CD4-positive, alpha-beta T cell treated with Interleukin-6 for 4 hours (primary cell): ENCODE measurements around the gene MAST4.

Experiments used
- DNase-seq: peaks from one replicate; pipeline ENCODE4 v3.0.0-alpha.2; 2020; ENCODE audit warnings: mixed read lengths

MAST4 gene

DNA sequence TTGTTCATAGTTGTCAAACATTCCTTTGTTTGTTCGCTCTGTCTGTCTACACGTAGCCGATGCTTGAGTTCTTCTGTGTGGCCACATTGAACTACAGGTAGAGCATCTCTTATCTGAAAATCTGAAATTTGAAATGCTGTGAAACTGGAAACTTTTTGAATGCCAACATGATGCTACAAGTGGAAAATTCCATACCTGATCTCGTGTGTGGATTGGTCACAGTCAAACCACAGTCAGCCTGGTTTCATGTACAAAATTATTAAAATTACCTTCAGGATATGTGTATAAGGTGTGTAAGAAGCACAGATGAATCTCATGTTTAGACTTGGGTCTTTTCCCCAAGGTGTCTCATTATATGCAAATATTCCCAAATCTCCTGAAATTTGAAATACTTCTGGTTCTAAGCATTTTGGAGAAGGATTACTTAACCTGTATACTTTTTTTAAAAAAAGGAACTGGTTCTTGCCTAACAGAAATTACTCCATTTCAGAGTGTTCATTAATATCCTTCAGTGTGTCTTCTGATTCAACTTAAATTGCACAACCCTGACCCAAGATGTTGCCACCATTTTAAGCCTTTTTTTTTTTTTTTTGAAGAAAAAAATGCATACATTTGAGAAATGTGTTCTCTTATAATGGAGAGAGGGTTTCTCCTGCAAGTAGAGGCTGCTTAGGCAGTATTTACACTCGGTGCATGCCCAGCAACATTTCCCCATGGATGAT is 254.3 kb downstream of the MAST4 start:
- no peak for DNase-seq

DNA sequence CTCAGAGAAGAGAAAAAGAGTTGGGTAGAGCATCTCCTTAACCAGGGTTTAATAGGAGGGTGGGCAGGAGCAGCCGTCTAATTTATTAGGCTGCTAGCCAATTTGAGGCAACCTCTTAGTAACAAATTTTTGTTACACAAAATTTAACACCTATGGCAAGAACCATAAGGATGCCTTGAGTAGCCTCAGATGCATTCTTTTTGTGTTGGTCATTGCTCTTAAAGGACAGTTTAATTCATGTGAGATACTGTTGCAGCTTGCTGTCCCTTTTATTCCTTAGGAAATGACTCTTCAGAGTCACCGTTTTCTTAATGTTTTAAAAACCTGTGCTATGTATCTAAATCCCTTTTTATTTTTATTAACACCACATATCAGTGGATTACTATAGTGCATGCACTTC is 255.1 kb downstream of the MAST4 start:
- DNase-seq: no peak

DNA sequence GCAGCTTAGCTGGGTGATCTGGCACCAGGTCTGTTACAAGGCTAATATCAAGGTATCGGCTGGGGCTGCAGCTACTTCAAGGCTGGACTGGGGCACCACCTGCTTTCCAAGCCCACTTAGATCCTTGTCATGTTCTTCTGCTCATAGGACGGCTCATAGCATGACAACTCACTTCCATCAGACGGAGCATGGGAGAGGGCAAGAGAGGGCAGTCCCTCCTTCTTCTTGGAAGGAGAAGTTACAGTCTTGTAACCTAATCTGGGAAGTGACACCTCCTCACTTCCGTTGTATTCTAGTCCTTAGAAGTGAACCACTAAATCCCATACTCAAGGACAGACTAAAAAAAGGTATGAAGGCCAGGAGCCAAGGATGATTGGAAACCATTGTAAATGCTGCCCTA is 258.2 kb downstream of the MAST4 start:
- no peak for DNase-seq

DNA sequence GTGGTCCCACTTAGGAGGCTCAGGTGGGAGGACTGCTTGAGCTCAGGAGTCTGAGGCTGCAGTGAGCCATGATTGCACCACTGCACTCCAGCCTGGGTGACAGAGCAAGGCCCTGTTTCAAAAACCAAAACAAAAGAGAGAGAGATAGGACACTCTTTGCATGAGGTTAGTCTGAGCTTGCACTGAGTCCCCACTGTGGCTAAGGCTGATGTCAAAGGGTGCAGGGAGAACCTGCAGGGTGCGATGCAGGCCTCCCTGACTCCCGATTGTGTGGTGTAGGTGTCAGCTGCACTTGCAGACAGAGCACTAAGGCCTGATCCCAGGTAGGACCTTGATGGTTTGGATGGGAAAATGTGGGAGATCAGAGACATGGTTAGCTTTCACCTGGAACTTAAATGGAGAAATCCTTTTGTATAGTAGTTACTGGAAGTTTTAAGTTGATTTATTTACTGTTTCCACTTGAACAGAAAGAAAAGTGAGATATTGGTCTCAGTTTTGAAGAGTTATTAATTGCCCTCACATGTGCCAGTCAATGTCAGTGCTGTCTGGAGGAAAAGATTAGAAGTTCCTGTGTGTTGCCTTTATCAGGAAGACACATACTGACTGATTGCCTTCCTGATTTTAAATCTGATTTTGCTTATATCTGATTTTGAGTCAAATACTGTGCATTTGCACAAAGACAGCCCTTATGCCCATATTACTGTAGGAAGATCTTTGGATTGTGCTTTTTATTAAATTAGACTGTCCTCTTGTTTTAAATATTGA is 260.0 kb downstream of the MAST4 start:
- no peak for DNase-seq

DNA sequence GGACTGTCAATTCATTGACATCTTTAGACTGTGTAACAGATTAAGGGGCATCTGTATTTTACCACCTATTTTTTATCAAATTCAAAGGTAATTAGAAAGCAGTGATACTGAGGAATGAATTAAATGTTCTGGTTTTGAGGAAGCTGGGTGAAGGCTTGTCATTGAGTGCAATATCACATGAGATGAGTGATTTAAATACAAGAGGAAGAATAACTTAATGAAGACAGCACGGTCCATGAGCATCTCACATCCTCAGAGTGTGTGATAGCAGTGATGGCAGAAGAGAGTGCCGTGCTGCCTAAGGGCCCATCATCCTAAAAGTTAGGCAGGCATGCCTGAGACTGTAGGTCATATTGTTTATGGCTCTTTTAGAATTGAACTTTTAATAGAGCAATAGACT is 263.3 kb downstream of the MAST4 start:
- DNase-seq: no peak

- DNase-seq: no peak
Observed at GRCh38 chr5:66860199-66860975, 264.2 kb downstream of the MAST4 start.

GRCh38 chr5:66861402-66861801 is 265.2 kb downstream of the MAST4 start:
- no peak for DNase-seq

DNA sequence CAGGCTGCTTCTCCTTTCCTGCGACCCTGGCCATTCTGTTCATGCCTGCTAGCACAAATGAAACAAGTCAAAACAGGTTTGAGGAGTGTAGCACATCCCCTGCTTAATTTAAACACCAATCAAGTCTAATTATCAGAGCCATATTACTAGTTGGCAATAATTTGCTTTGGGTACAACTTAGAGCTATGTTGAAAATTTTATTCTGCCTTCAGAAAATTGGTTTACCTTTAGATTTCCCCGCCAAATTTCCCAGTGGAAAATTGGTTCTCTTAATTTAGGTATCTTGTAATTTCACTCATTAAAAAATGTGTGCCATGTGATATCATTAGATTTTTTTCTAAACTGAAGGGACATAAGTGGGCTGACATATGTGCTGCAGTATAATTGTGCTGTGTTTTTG is 265.8 kb downstream of the MAST4 start:
- DNase-seq: no peak

DNA sequence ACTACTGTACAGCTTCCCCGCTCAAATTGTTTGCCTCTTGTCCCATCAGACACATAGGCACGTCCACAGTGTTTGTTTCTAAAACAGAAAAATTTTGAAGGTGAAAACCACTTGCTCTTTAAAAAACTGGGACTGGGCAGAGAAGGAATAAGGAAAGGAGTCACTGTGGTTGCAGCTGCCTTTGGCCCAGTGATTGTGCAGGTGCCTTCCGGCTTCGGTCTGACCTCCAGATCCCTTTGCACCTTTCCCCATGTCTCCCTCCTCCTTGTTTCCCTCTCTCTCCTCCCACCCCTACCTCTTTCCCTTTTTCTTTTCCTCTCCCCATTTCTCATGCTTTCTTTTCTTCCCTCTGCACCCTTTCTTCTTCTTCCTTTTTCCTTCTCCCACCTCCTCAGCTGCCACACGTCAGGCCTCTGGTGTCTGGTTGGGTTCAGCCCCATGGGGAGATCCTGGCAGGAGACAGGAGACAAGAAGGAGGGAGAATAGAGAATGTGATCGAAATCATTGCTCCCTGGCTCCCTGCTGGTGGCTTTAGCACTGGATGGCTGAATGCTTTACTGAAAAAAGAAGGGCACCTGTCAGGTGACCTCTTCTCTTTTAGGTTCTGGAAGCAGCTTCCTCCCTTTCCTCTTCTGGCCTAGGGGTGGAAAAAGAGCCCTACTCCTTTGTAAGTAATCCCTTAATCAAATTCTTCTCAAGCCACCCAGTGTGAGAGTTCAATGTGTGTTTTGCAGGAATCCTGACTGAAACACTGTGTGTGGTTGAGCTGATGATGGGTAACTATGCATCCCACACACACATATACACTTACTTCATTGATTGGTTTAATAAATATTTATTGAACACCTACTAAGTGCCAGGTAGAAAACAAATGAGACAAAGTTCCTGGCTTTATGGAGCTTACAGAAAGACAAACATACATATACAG is 267.3 kb downstream of the MAST4 start:
- no peak for DNase-seq

DNA sequence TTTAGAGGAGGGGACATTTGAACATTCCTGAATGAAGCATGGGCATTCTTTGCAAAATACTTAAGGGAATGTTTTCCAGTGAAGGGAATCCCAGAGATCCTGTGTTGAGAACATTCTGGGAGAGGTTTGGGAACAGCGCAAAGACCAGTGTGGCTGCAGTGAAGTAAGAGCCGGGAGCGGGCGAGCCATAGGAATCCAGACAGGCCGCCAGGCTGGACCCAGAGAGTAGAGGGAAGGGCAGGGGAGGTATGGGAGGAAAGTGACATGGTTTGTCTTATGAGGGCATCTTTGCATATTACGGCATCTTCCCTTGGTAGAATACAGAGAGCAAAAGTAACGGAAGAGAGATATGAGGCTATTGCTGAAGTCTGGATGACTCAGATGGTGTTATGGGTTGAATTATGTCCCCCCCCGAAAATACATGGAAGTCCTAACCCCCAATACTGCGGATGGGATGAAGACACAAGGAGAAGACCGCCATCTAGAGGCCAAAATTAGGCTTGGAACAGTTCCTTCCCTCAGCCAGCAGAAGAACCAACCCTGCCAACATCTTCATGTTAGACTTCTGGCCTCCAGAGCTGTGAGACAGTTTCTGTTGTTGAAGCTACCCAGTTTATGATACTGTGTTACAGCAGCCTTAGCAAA is 268.2 kb downstream of the MAST4 start:
- no peak for DNase-seq

GRCh38 chr5:66867618-66868322 is 271.6 kb downstream of the MAST4 start:
- no peak for DNase-seq

- no peak for DNase-seq
Observed at GRCh38 chr5:66869347-66869746, 273.2 kb downstream of the MAST4 start.

GRCh38 chr5:66870708-66871107 is 274.5 kb downstream of the MAST4 start:
- no peak for DNase-seq

GRCh38 chr5:66871651-66872050 is 275.5 kb downstream of the MAST4 start:
- no peak for DNase-seq

- DNase-seq: no peak
Observed at GRCh38 chr5:66872736-66873331, 276.6 kb downstream of the MAST4 start.

DNA sequence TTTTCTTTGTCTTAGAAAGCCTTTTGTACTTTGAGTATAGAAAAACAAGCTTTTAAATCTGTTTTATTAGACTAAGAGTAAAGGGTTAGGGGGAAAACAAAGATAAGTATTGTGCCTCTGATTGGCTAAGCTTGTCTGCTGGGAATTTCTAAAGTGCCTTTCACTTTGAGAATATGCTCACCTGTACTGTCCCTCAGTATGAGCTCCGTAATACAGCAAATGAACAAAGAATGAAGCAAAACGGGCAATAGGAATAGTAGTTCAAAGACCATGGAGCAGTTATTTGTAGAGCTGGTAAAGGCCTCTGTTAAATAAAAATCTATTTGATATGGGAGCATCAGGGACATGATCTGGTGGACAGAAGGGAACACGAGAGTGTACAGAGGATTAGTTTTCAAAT is 277.8 kb downstream of the MAST4 start:
- no peak for DNase-seq

DNA sequence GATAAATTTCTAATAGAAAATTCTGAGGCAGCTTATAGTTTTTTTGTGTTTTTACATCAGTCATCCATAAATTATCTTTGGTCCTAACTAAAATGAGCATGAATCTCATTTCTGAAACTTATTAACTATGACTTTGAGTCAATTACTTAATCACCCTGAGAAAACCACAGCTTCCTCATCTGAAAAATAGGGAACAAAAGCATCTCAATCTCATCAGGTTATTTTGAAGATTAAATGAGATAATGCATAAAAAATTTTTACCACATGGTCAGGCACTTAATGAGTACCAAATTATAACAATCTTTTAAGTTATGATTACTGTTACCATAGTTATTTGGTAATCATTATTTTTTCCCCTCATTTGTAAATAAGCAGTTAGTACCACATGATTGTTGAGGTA is 279.1 kb downstream of the MAST4 start:
- no peak for DNase-seq

DNA sequence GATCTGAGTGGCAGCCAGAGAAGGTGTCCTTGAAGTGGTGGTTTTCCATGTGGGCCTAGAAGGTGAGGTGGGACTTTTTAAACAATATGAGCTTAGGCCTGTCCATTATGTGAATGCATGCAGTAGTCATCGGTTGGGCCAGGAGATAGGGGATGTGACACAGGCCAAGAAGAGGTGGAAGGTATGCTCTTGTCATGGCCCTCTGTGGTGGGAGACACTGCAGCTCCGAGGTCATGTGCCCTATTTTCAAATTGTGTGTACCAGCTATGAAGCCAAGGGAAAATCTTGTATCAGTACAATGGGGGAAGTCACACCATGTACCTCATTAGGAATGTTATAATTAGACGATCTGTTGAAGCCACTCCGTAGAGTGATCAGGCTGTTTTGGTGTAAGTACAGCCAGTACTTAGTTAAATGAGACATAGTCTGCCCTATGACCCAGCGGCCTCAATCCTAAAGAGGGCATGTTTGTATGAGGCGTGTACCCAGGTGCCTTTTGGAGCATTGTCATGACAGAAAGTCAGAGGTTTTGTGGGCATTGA is 280.1 kb downstream of the MAST4 start:
- no peak for DNase-seq

DNA sequence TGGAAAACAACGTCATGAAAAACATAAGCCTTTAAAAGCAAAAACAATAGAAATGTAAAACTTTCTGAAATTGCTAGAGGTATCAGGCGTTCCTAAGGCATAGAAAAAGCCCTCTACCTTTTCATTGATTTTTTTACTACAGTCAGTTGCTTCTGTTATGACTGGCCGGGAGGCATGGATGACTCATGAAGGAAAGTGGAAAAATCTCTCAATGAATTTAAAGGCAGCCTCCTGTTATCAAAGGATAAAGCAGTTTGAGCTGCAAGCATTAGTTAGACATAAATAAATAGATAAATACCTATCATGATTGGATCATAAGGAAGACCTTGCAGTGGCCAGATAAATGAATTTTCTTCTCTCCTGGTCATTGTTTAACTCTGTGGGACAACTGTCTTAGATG is 281.6 kb downstream of the MAST4 start:
- no peak for DNase-seq

DNA sequence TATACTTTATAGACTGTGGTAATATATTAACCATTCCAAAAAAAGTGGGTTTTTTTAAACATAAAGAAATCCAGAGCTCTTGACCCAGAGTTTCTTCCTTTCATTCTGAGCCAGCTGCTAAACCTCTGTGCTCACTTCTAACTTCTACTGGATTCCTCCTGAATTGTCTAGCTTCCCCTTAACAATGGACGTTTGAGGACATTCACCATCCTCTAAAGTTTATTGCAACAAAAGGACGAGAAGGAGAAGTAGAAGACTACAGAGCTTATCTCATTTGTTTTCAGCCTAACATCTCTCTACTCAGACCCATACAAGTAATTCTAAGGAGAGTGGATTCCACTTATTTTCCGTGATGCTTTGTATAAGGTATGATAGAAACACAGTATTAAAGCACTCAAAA is 284.2 kb downstream of the MAST4 start:
- no peak for DNase-seq
